DMS 273 (cell line): ENCODE measurements around the gene APLP2.

ENCODE experiments used
- DNase-seq: peaks from one replicate; lab custom pipeline; 2025; ENCODE audit not compliant: unreplicated experiment; lab: John Stamatoyannopoulos, UW

APLP2 gene

DNA sequence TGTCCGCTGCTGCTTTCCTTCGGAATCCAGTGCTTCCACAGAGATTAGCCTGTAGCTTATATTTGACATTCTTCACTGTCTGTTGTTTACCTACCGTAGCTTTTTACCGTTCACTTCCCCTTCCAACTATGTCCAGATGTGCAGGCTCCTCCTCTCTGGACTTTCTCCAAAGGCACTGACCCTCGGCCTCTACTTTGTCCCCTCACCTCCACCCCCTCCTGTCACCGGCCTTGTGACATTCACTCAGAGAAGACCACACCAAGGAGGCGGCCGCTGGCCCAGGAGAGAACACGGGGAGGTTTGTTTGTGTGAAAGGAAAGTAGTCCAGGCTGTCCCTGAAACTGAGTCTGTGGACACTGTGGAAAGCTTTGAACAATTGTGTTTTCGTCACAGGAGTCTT lies 74.4 kb downstream of the APLP2 start:
- DNase-seq, result no peak

DNA sequence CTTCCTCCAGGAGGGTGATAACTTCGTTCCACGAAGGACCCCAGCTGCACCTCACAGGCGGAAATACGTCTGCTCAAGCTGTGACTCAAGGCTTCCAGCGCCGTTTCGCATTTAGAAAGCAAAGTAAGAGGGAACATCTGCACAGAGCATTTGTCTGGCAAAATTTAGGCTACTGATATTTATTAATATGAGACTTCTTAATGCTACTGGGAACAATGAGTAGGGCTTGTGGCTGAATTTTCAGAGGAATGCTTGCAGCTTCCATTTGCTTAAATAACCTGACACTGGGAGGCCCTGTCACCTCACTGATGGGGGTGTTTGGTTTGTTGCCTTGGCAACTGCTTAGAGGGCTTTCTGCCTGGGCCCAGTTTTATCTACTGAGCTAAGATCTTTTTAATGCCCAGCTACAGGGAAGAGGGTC lies 75.2 kb downstream of the APLP2 start:
- no peak for DNase-seq

DNA sequence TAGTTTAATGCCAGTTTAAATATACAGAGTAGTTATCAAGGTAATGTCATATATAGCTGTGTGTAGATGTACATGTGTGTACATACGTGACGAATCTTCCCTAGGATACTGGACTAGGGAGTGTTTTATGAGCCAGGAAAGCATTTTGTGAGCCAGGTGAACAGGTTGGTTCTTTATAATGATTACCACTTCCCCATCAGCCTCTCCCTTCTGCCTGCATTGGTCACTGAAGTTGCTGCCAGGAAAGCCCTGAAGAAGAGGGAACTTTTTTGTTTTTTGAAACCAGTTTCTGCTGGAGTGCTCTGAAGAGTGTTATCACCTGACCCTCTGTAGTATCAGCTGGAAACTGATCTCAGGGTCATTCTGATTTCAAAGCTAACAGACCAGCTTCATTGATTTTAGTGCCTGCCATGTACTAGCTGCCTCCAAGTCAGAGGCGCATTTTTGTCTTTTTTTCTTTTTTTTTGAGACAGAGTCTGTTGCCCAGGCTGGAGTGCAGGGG lies 75.7 kb downstream of the APLP2 start:
- DNase-seq, result no peak

DNA sequence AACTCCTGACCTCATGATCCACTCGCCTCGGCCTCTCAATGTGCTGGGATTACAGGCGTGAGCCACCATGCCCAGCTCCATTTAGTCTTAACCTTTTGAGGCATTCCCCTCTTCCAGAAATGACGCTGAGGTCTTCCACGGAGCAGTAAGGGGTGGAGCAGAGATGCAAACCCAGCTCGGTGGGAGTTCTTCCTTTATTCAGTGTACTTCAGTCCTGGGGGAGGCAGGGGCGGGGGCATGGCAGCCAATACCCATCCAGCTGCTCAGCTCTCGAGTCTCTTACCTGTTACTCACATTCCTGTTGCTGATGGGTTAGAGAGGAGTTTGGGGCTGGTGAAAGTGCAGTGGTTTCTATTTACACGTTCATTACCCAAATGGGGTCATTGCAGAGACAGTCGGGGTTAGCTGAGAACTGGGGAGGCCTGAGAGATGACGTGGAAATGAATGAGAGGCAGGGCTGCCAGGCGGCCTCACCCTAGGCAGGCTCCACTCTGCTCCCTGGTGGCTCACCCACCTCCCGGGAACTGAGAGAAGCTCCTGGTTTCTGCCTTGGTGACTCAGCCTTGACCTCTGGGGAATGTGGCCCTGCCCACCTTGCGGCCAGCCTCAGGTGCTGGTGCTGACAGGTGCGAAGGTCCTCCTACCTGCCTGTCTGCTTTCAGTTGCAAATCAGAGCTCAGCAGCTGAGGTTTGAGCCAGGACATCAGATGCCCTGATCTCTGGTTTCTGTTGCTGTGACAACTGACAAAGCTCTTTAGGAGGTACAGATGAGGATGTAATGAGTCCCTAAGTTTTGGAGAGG lies 76.5 kb downstream of the APLP2 start:
- DNase-seq, result no peak

DNA sequence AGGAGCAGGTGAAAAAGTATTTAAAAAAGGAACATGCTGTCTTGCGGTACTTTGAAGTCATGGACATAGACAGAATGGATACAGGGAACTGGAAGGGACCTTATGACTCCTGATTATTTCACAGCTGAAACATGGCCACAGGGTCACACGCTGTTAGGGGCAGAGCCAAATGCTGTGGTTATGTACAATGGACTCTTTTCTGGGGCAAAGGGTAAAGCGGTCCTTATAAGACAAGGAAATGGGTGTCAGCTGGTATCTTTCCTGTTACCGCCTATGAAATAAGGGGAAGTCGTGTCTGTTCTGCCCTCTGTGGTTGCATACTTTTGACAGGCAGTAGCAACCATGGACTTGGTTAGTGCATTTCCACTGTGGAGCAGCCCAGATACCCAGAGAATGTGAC lies 77.1 kb downstream of the APLP2 start:
- no peak for DNase-seq

DNA sequence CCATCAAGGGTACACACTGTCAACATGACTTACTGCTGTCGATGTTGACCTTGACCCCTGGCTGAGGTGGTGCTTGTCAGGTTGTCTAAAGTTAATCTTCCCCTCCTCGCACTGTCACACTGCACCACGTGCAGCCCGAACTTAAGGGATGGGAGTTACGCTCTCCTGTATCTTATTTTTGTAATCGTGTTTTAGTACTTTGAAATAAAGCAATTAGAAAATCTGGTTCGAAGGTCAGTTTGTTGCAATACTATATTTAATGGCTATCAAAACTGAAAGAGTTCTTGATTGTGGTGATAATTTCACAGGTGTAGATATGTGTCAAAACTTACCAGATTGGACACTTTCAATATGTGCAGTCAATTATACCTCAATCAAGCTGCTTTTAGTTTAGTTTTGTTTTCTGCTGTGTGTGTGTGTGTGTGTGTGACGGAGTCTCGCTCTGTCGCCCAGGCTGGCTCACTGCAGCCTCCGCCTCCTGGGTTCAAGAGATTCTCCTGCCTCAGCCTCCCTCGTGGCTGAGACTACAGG lies 79.2 kb downstream of the APLP2 start:
- no peak for DNase-seq

DNA sequence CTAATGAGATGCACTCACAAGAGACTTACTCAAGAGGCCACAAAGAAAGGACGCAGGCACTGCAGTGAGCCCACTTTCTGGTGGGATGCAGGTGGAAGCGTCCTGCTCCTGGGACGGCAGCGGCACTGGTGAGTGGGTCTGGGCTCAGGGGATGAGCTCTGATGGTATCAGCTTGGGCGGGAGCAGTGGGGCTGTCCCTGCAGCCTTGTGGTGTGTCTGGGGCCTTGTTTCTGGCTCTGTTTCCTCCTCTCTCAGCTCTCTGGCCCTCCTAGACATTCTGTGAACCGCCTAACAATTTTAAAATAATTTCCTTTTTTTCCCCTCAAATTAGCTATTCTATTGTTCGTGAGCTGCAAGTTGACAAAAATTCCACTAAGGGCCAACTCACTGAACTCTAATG lies 81.1 kb downstream of the APLP2 start:
- DNase-seq, result no peak

DNA sequence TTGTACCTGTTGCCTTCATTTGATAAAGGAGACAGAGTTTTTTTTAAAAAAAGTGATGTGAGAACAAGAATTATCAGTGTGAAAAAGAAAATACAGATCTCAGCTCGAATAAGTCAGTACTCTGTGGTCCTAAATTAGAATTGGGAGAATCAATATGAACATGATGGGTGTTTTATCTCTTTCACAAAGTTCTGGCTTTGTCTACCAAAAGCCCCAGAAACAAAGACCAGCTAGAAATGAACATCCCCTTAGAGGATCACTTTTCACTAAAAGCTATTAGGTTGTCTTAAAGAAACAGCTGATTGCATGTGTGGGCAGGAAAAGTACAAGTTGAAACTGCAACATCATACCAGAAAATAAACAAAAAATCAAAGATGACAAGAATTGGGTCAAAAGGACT lies 81.5 kb downstream of the APLP2 start:
- no peak for DNase-seq

DNA sequence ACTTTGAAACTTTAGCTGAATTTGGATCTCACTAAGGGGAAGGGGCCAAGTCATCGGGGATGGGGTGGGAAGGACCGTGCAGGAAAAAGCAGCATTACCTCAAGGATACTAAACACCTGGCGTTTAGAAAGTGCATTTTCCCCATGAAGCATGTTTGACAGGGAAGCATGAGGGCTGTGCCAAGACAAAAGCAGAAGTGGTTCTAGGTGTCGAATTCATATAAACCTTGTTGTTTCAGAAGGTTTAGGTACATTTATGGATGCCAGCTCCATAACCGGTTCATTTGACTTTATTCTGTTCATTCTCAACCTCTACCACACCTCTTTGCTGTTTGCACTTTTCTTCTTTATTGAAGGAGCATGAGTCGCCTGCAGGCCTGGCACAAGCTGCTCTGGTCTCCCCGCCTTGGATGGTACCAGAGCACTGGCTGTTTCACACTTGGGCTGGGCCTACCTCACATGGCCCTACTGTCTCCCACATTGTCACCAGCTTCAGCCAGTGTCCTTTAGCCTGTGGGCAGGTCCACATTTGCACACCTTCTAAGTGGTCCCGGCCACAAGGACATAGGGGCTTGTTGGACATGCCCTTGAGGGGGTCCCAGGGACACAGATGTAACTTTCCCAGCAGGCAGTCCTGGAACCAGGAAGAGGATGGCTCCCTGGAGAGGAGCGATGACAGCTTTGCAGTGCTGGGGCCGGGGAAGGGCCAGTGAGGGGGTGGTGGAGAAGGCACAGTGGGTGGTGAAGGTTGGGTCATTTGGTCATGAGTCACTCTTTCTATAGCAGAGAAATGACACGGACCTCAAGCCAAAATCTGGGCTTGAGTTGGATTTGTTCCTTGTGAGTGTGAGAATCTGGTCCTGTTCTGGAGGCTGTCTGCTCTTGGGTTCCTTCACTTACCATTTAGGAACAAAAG lies 86.7 kb downstream of the APLP2 start:
- DNase-seq, result no peak

DNA sequence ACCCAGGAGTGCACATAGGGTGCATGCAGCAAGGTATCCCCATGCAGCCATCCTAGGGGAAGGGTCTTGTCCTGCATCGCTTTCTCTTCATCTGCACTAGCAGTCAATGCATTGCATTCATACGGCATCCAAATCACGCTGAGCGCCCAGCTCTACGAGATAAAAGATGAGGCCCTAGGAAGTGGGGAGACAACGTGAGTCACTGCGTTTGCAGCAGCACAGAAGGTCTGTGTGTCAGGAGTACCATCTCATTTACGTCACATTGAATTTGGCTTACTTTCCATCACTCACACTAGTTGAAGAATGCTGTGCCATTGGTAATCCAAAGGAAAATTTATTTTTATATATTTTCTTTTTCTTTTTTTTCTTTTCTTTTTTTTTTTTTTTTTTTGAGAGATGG lies 87.4 kb downstream of the APLP2 start:
- no peak for DNase-seq

DNA sequence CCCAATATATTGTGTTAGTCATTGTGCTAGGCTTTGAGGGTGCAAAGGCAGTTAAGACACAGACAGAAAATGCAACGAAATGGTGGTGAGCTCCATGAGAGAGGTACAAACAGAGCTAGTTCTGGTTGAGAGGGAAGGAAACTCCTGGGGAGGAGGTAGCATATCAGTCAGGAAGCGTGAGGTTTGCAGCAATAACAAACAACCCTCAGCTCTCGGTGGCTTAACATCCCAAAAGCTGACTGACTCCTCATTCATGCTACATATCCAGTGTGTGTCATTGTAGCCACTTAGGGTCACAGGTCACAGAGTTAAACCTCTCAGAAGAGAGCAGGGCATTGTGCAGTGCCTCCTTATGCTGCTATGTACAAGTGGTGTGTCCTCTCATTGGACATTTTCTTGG lies 88.1 kb downstream of the APLP2 start:
- DNase-seq, result no peak

DNA sequence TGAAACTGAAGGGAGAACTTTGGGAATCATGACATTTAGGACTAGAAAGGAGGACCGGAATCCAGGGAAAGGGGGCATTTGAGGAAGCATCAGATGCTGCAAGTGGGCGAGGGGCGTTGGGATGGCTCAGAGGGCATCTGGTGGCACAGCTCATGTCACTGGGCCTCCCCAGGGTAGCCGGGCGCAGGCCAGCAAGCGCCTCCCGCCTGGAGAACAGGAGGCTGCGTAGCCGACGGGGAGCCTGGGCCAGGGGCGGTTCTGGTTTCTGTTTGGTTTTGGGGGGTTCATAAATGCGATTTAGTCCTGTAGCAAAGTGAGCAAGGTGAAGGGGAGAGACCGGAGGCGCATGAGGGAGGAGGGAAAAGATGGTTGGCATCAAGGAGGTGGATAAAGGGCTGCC lies 89.4 kb downstream of the APLP2 start:
- no peak for DNase-seq

DNA sequence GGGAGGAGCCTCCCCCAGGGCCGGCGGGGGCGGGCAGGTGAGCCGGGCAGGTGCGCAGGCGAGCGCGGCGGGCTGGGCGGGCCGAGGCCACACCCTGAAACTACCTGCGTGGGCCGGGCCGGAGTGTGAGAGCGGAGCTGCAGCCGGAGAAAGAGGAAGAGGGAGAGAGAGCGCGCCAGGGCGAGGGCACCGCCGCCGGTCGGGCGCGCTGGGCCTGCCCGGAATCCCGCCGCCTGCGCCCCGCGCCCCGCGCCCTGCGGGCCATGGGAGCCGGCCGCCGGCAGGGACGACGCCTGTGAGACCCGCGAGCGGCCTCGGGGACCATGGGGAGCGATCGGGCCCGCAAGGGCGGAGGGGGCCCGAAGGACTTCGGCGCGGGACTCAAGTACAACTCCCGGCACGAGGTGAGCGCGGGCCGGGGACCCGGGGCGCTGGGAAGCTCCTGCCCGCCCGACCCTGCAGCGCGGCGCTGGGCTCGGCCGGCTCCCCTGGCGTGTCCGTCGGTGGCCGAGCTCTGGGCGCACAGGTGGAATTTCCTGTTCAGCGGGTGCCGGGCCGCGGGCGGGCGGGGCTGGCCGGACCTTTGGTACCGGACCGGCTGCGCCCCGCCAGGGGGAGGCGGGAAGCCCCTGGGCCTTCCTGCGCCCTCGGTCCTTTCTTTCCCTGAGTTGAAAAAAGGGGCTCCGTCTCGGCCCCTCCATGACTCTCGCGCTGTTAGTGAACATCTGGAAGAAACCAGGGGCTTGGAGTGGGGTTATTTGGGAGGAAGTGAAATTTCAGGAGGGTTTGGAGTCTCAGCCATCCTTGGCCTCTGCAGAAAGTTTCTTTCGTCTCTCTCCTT lies 90.2 kb downstream of the APLP2 start, which contains the start of gene ST14:
Gene ST14 (plus strand): TSS at position 126 of the 841 bp plus-strand sequence. CDS start 198 bp downstream, at position 324.
- DNase-seq, result peak; percentile 38

DNA sequence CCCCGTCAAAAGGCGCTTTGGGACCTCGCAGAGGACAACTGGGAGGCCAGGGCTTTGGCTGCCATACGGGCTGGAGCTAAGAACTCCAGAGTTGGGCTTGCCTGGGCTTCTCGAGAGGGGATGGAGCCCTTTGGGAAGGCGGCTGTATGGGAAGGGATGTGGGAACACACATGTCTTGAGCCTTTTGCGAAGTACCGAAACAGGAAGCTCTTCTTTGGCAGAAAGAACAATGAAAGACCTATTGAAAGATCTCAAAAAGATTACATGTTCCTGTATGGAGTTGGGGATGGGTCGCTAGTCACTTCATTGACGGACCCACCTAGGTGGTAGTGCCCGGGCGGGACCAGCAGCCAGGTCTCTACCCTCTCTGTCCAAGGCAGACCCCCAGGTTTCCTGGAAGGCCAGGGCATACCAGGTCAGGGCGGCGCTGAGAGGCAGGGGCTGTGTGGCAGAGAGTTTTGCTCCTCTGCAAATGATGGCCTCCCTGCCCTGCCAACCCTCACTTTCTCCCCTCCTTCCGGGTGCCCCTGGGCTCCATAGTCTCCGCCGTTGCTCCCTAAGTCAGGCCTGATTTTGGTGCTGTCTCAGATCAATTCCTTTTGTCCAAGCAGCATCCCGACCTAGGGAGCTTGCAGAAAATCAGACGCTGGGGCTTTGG lies 90.9 kb downstream of the APLP2 start:
- no peak for DNase-seq

DNA sequence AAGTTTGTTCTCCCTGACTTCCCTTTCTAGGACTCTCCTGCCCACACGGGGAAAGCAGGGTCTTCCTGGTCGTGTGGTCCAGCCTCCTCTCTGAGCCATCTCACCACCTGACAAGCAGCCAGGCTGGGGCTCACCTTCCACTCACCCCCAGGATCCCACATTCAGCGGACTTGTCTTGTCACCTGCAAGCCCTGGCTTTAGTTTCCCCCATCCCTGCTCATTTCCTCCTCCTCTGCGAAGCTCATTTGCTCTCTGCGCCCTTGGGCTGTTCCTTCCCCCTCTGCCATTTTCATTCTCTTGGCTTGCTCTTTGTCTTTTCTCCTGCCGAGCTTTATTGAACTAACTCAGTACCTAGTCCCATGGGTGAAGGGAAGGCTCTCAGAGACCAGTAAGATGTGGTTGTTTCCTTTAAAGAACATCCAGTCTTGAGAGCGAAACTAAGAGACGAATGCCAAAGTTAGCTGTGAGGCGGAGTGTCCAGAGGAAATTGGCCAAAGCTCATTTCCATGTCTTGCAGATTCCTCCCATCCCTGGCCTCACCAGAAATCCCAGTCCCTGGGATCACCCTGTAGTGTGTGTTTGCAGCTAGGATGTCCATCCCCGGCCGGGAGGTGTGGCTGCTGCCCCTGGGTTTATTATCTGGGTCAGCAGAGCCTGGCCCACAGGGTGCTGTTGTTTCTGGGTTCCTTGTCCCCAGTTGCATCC lies 91.9 kb downstream of the APLP2 start:
- DNase-seq, result no peak

DNA sequence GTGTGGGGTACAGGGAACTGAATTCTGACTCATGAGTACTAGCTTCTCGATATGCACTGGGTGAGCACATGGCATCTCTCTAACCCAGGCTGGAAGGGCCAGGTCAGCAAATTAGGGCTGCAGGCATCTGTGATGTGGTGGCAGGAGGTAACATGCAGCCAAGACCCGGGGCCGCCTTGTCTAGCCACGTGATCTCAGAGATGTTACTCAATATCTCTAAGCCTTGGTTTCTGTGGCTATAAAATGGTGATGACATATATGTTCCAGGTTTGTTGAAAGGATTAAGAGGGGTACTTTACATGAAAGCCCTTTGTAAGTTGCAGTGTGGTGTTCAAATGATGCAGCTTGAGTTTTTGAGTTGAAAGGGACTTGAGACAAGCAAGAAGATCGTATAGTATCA lies 93.0 kb downstream of the APLP2 start:
- no peak for DNase-seq

DNA sequence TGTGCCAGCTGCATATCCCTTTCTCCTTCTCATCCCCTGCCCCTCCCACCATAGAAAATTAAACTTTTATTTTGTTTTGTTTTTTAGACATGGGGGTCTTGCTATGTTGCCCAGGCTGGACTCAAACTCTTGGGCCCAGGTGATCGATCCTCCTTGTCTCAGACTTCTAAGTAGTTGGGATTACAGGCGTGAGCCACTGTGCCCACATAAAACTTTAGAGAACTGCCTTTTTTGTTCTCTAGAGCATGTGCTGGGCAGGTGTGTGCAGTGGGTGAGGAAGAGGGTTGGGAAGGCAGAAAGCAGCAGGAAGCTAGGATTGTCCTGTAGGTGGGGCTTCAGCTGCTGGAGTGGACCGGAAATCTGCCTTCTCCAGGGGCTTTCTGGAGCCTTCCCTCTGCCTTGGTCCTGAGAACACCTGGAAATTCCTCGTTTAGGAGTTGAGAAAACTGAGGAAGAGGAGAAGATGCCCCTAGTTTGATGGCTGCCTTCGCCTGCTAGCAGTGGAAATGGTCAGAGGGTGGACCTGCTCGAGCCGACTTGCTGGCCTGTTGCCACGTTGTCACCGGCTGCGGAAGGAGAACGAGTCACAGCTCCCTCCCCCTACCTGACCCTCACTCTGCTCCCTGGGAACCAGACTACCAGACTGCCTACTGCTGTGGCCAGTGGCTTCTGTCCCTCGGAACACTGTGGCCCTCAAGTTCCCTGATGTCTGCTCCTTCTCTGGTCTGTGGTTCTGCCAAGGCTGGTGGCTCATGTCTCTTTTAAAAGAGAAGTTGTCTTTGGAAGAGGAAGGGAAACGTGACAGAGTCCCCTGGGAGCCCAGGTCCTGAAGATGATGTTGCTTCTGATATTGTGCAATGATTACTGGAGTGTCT lies 93.9 kb downstream of the APLP2 start:
- no peak for DNase-seq

DNA sequence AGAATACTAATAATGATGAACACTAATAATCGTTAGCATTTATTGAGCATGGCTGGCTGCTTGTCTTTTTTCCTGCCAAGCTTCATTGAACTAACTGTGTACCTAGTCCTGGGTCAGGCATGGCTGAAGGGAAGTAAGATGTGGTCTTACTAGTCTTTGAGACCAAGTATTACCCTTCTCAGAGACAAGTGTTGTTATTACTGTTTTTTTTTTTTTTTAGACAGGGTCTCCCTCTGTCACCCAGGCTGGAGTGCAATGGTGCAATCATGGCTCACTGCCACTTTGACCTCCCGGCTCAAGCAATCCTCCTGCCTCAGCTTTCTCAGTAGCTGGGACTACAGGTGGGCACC lies 94.5 kb downstream of the APLP2 start:
- DNase-seq, result no peak
